GM19043 (cell line): ENCODE data around the gene CANX.
A peak's percentile ranks its signal among the peaks of the same experiment; 100 is the strongest.

ENCODE experiments used
- ATAC-seq: cut with Tn5 transposase; IDR thresholded peaks from one replicate; pipeline ENCODE4 v1.9.1; 2021; ENCODE audit warnings: low read depth; ENCODE audit not compliant: unreplicated experiment

CANX gene

GRCh38 chr5:179749857-179750508, 51.2 kb downstream of the CANX start:
- ATAC-seq = no peak

- ATAC-seq = no peak
Observed at GRCh38 chr5:179753971-179754370, 55.2 kb downstream of the CANX start.

- no peak for ATAC-seq
Observed at GRCh38 chr5:179755022-179755421, 56.3 kb downstream of the CANX start.

GRCh38 chr5:179758955-179759354, 60.2 kb downstream of the CANX start:
- no peak for ATAC-seq

- peak; percentile 55 for ATAC-seq
Observed at GRCh38 chr5:179759581-179760551, 61.1 kb downstream of the CANX start.

- peak; percentile 50 for ATAC-seq
Observed at GRCh38 chr5:179762079-179762780, 63.5 kb downstream of the CANX start.

GRCh38 chr5:179762781-179763176, 64.0 kb downstream of the CANX start:
- no peak for ATAC-seq

- no peak for ATAC-seq
Observed at GRCh38 chr5:179763215-179763945, 64.6 kb downstream of the CANX start.

GRCh38 chr5:179764056-179764455, 65.3 kb downstream of the CANX start:
- no peak for ATAC-seq

GRCh38 chr5:179765400-179765799, 66.6 kb downstream of the CANX start:
- no peak for ATAC-seq

GRCh38 chr5:179766021-179766725, 67.4 kb downstream of the CANX start:
- no peak for ATAC-seq

- ATAC-seq = no peak
Observed at GRCh38 chr5:179766726-179767455, 68.1 kb downstream of the CANX start.

GRCh38 chr5:179767496-179768100, 68.8 kb downstream of the CANX start:
- ATAC-seq = no peak

GRCh38 chr5:179768326-179769085, 69.7 kb downstream of the CANX start:
- no peak for ATAC-seq

- no peak for ATAC-seq
Observed at GRCh38 chr5:179769271-179769670, 70.5 kb downstream of the CANX start.

GRCh38 chr5:179769796-179770195, 71.0 kb downstream of the CANX start:
- no peak for ATAC-seq

GRCh38 chr5:179771311-179771895, 72.6 kb downstream of the CANX start:
- ATAC-seq = no peak

GRCh38 chr5:179772351-179772750, 73.6 kb downstream of the CANX start:
- no peak for ATAC-seq
